ENCODE results near the gene ATRNL1.
"Not testable (repeated sequence)": the region's sequence is repeated elsewhere in the genome, so short reads cannot be mapped to it uniquely, and the experiment has no call there.

ATRNL1 gene

DNA sequence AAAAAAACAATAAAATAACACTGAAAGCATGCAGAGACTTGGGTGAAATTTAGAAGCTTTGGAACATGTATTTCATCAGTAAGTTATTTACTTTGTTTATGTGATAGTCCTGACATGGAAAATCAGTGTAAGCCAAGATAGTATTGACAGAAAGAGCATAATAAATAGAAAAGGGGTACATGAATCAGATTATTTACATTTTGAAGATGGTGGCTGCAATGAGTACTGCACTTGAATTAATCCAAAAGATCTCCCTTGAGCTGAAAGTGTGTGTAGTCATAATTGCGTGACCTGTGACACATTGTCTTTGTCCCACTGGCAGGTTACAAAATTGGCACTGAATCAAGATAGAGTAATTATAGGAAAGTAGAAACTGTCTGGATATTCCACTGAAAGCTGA lies 617.0 kb downstream of the ATRNL1 start:
- no peak overlapping the region for H3K27ac ChIP-seq
- ChIA-PET POLR2A (ENCODE audit: low non-redundant PET) (no interaction called here), CTCF (interaction anchor here (0.6 to 1.0 kb wide), 3 partner anchors 578 to 1759 kb away, joined by 3 to 5 read pairs (median 3); no protein-coding TSS in a partner anchor)

GRCh38 chr10:115711306-115711705 lies 618.1 kb downstream of the ATRNL1 start:
- H3K27ac ChIP-seq = no peak overlapping the region
- DNase-seq (ENCODE audit: low spot score) = no peak
- TF ChIP-seq CTCF (conservative IDR thresholded peaks at IDR 0.05; ENCODE audit: low read depth) = no peak
- POLR2A ChIA-PET (ENCODE audit: low non-redundant PET) = no interaction called here
- CTCF ChIA-PET = no interaction called here

More for the DNA sequence above, 617.0 kb downstream of the ATRNL1 start:
- no peak for DNase-seq (ENCODE audit: low spot score)
- no peak for TF ChIP-seq CTCF (conservative IDR thresholded peaks at IDR 0.05; ENCODE audit: low read depth)

- H3K27ac ChIP-seq = no peak overlapping the region
- no peak for DNase-seq (ENCODE audit: low spot score)
- TF ChIP-seq CTCF (conservative IDR thresholded peaks at IDR 0.05; ENCODE audit: low read depth) = no peak
- ChIA-PET CTCF (interaction anchor here (0.6 to 1.1 kb wide), 2 partner anchors 11 to 366 kb away, joined by 3 read pairs; no protein-coding TSS in a partner anchor), POLR2A (ENCODE audit: low non-redundant PET) (no interaction called here)
Observed at GRCh38 chr10:115720121-115720520, 627.0 kb downstream of the ATRNL1 start.

DNA sequence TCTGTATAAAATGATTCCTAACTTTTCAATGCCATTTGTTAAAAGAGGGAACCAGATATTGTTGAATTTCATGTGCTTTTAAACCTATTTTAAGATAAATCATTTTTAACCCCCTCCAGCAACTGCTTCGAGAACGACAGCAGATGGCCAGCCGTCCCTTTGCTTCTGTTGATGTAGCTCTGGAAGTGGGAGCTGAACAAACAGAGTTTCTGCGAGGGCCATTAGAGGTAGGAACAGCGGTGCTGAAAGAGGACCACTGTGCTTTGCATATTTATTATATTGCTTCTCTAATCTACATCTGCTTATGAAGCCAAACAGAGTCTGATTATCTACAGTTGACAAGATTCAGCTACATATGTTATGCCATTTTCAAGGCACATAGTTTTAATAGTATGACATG lies 634.0 kb downstream of the ATRNL1 start:
- DNase-seq (ENCODE audit: low spot score) = no peak
- no peak for TF ChIP-seq CTCF (conservative IDR thresholded peaks at IDR 0.05; ENCODE audit: low read depth)
- POLR2A ChIA-PET (ENCODE audit: low non-redundant PET) = interaction anchor here (0.6 kb wide), 1 partner anchor 189 kb away, joined by 3 read pairs; no protein-coding TSS in a partner anchor
- H3K27ac ChIP-seq = no peak overlapping the region
- CTCF ChIA-PET = interaction anchor here (0.6 kb wide), 1 partner anchor 170 kb away, joined by 3 read pairs; no protein-coding TSS in a partner anchor

DNA sequence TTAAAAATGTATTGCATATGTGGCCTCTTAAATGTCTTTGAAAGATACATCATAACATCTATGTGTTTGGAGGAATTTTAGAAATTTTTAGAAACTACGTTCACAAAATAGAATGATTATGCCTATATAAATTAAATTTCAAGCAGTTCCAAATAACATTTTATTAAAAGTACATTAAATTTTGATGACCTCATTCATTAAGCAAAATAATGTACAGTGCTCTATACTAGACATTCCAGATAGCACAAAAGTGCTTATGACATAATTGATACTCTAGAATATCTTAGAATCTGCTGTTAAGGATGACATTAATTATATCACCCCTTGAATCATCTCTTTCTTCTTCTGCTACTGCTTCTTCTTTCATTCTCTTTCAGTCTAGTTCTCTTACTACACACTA lies 650.9 kb downstream of the ATRNL1 start:
- no peak for TF ChIP-seq CTCF (conservative IDR thresholded peaks at IDR 0.05; ENCODE audit: low read depth)
- H3K27ac ChIP-seq = no peak overlapping the region
- no peak for DNase-seq (ENCODE audit: low spot score)
- ChIA-PET CTCF (no interaction called here), POLR2A (ENCODE audit: low non-redundant PET) (no interaction called here)

DNA sequence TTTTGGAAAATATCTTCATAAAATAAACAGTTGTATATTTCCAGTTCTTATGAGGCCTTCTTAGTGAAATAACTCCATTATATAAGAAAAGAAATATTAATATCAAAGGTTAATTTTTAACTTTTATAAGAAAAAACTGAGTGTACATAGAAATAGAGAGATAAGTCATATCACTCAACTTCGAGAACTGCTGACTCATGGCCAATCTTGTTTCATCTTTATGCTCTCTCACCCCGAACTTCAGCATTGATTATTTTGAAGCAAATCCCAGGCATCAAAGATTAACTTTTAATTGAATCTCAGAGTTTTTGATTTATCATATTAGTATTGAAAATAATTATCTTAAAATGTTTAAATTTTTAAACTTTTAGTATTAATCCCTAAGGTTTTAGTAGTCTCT lies 652.8 kb downstream of the ATRNL1 start:
- no peak overlapping the region for H3K27ac ChIP-seq
- CTCF ChIA-PET = no interaction called here
- DNase-seq (ENCODE audit: low spot score) = no peak
- no peak for TF ChIP-seq CTCF (conservative IDR thresholded peaks at IDR 0.05; ENCODE audit: low read depth)
- POLR2A ChIA-PET (ENCODE audit: low non-redundant PET) = no interaction called here

GRCh38 chr10:115747811-115748210 lies 654.6 kb downstream of the ATRNL1 start:
- ChIA-PET POLR2A (ENCODE audit: low non-redundant PET) (no interaction called here), CTCF (no interaction called here)
- no peak for DNase-seq (ENCODE audit: low spot score)
- H3K27ac ChIP-seq = no peak overlapping the region
- no peak for TF ChIP-seq CTCF (conservative IDR thresholded peaks at IDR 0.05; ENCODE audit: low read depth)

DNA sequence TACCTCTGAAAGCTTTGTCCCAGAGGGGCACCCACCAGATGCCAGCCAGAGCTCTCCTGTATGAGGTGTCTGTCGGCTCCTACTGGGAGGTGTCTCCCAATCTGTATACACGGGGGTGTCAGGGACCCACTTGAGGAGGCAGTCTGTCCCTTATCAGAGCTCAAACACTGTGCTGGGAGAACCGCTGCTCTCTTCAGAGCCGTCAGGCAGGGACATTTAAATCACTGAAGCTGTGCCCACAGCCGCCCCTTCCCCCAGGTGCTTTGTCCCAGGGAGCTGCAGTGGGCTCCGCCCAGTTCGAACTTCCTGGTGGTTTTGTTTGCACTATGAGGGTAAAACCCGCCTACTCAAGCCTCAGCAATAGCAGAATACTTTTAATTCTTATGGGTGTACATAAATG lies 665.3 kb downstream of the ATRNL1 start:
- POLR2A ChIA-PET (ENCODE audit: low non-redundant PET) = not testable (repeated sequence)

More for the DNA sequence above, 665.3 kb downstream of the ATRNL1 start:
- H3K27ac ChIP-seq; DNase-seq (ENCODE audit: low spot score); CTCF ChIA-PET: not testable (repeated sequence)

Data from RWPE1 (cell line).